ENCODE data around the gene IGF2BP3. TPM values are rescaled to one million over a fixed set of nuclear protein-coding genes. Genes with fewer than 3 reads are reported as not detected.

Gene IGF2BP3
- total RNA-seq, 1 experiment from 2014 or later = 80.2 TPM

DNA sequence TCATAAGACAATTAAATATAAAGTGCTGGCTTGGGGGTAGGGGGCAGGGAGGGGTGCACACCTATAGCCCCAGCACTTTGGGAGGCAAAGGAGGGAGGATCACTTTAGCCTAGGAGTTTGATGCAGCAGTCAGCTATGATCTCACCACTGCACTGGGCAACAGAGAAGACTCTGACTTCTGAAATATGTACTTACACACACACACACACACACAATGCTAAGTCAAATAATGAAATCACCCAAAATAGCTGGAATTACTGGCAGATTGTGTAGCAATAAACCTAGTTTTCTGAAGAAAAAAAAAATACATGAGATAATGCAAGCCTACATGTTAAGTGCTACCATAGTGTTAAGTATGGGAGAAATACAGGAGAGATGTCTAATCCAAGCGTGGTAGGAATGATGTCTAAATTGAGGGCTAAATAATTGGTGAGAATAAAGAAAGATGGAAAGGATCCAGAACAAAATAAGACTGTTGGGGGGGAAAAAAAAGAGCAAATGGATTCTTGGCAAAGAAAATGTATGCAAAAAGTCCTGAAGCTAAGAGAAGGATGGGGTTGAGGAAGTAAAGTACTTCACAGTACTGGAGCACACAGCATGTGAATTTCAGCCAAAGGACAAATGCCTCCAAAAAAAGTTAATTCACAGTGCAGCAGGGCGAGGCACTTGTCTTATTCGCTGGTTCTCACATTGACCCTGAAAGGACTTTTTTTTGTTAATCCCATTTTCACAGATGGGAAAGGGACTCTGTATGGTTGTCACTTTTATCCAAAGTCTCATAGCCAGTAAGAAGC lies 73.9 kb downstream of the IGF2BP3 start:
- intact Hi-C loops (cut with micrococcal nuclease; ENCODE audit: unreplicated experiment) = no loop called here
- Histone ChIP-seq H3K27ac (ENCODE audit: low read length) (no peak overlapping the region), H3K4me3 (ENCODE audit: low read depth in 2 of 2, low read length in 2 of 2) (no peak overlapping the region), H3K36me3 (ENCODE audit: control insufficient read depth, insufficient read depth, low read length) (peaks cover 4% of the 10 kb centered on the region; the same call in 1 of the 2 replicates), H3K27me3 (ENCODE audit: control insufficient read depth, insufficient read depth, low read length) (no peaks in the 10 kb centered on the region), H3K9me3 (ENCODE audit: control insufficient read depth, insufficient read depth, low read depth, low read length) (no peaks in the 10 kb centered on the region), H3K4me1 (ENCODE audit: control insufficient read depth, insufficient read depth, low read length) (0 out of 2 replicates have a peak, but pooled peaks cover 4% of the 10 kb centered on the region)
- no TSS peak for BruUV-seq (replicated peaks)
- in situ Hi-C loops (cut with HindIII; ENCODE audit: low pct_unique_long_range_greater_than_20kb, low sequenced_read_pairs) = no loop called here
- ChIA-PET POLR2A (no interaction called here), CTCF (no interaction called here)
- DNase-seq (ENCODE audit: low read depth, low spot score) (no peak), ATAC-seq (no peak)
- TF ChIP-seq, protein P1, sequence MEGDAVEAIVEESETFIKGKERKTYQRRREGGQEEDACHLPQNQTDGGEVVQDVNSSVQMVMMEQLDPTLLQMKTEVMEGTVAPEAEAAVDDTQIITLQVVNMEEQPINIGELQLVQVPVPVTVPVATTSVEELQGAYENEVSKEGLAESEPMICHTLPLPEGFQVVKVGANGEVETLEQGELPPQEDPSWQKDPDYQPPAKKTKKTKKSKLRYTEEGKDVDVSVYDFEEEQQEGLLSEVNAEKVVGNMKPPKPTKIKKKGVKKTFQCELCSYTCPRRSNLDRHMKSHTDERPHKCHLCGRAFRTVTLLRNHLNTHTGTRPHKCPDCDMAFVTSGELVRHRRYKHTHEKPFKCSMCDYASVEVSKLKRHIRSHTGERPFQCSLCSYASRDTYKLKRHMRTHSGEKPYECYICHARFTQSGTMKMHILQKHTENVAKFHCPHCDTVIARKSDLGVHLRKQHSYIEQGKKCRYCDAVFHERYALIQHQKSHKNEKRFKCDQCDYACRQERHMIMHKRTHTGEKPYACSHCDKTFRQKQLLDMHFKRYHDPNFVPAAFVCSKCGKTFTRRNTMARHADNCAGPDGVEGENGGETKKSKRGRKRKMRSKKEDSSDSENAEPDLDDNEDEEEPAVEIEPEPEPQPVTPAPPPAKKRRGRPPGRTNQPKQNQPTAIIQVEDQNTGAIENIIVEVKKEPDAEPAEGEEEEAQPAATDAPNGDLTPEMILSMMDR (IDR thresholded peaks at IDR 0.05) = no peak
- no peak for TF ChIP-seq POLR2AphosphoS5 (IDR thresholded peaks at IDR 0.05; ENCODE audit: low read depth, low read length)
- TF ChIP-seq SIN3A (IDR thresholded peaks at IDR 0.05; ENCODE audit: borderline replicate concordance, insufficient read depth, low read depth, low read length) = no peak
- TF ChIP-seq TCF7L2 (IDR thresholded peaks at IDR 0.05; ENCODE audit: low read depth, low read length) = no peak
- no peak for TF ChIP-seq REST (IDR thresholded peaks at IDR 0.05; ENCODE audit: insufficient read depth in 1 of 2, low read depth in 2 of 2, low read length in 1 of 2)

- TF ChIP-seq POLR2AphosphoS5 (IDR thresholded peaks at IDR 0.05; ENCODE audit: low read depth, low read length) (no peak), REST (IDR thresholded peaks at IDR 0.05; ENCODE audit: insufficient read depth in 1 of 2, low read depth in 2 of 2, low read length in 1 of 2) (no peak), TCF7L2 (IDR thresholded peaks at IDR 0.05; ENCODE audit: low read depth, low read length) (no peak), SIN3A (IDR thresholded peaks at IDR 0.05; ENCODE audit: borderline replicate concordance, insufficient read depth, low read depth, low read length) (no peak)
- TF ChIP-seq, protein P1 (IDR thresholded peaks at IDR 0.05) = no peak
- DNase-seq (ENCODE audit: low read depth, low spot score) (no peak), ATAC-seq (no peak)
- no peak overlapping the region for H3K27ac ChIP-seq (ENCODE audit: low read length)
- no peaks in the 10 kb centered on the region for H3K27me3 ChIP-seq (ENCODE audit: control insufficient read depth, insufficient read depth, low read length)
- H3K36me3 ChIP-seq (ENCODE audit: control insufficient read depth, insufficient read depth, low read length) = peaks cover 4% of the 10 kb centered on the region; the same call in 1 of the 2 replicates
- in situ Hi-C loops (cut with HindIII; ENCODE audit: low pct_unique_long_range_greater_than_20kb, low sequenced_read_pairs) = no loop called here
- no TSS peak for BruUV-seq (replicated peaks)
- H3K4me3 ChIP-seq (ENCODE audit: low read depth in 2 of 2, low read length in 2 of 2) = no peak overlapping the region
- H3K9me3 ChIP-seq (ENCODE audit: control insufficient read depth, insufficient read depth, low read depth, low read length) = no peaks in the 10 kb centered on the region
- ChIA-PET CTCF (interaction anchor here (0.5 to 0.7 kb wide), 2 partner anchors 59 to 211 kb away, joined by 3 to 13 read pairs; no protein-coding TSS in a partner anchor), POLR2A (no interaction called here)
- intact Hi-C loops (cut with micrococcal nuclease; ENCODE audit: unreplicated experiment) = no loop called here
- 0 out of 2 replicates have a peak, but pooled peaks cover 4% of the 10 kb centered on the region for H3K4me1 ChIP-seq (ENCODE audit: control insufficient read depth, insufficient read depth, low read length)
These were observed 75.7 kb downstream of the IGF2BP3 start for GRCh38 chr7:23394488-23395171.

Data from Panc1 (cell line).